Measurements from ENCODE around the gene MPPED1. TPM values are rescaled to one million over a fixed set of nuclear protein-coding genes. Genes with fewer than 3 reads are reported as not detected.
A peak's percentile ranks its signal among the peaks of the same experiment; 100 is the strongest.

MPPED1 gene
- total RNA-seq, 1 experiment from 2014 or later = 0.28 TPM

GRCh38 chr22:43447380-43447779 is 35.6 kb downstream of the MPPED1 start:
- no peak overlapping the region for H2BK5ac ChIP-seq (ENCODE audit: insufficient read length, low read length)
- no peak overlapping the region for H4K91ac ChIP-seq (ENCODE audit: insufficient read length, low read depth, low read length)
- H3K9ac ChIP-seq (ENCODE audit: extremely low read depth, insufficient read length, low read length) = no peak overlapping the region
- no peak overlapping the region for H2BK20ac ChIP-seq (ENCODE audit: low read depth, low read length, poor library complexity, severe bottlenecking)
- no peak overlapping the region for H3K14ac ChIP-seq (ENCODE audit: insufficient read depth, low read length)
- no peaks in the 10 kb centered on the region for H3K79me2 ChIP-seq (ENCODE audit: insufficient read depth, low read length)
- H3K23me2 ChIP-seq (ENCODE audit: insufficient read length, low read depth, low read length, poor library complexity, severe bottlenecking) = no peaks in the 10 kb centered on the region
- no peaks in the 10 kb centered on the region for H3K4me1 ChIP-seq (ENCODE audit: insufficient read depth, low read length)
- no peaks in the 10 kb centered on the region for H3K27me3 ChIP-seq (ENCODE audit: insufficient read depth, low read length)
- H3K23ac ChIP-seq (ENCODE audit: insufficient read length, low read depth, low read length) = no peak overlapping the region
- H3T11ph ChIP-seq (ENCODE audit: low read length) = no peak overlapping the region
- H3K4ac ChIP-seq (ENCODE audit: low read depth, low read length) = no peak overlapping the region
- DNase-seq = peak; percentile 10
- no peak overlapping the region for H3K4me2 ChIP-seq (ENCODE audit: insufficient read depth, insufficient read length, low read length)
- no peak overlapping the region for H4K8ac ChIP-seq (replicated peaks; ENCODE audit: insufficient read length, low read depth, low read length)
- no peaks in the 10 kb centered on the region for H4K20me1 ChIP-seq (ENCODE audit: control insufficient read depth, insufficient read depth, insufficient read length)
- no peaks in the 10 kb centered on the region; the same call in 1 of the 2 replicates for H3K27me3 Mint-ChIP-seq (ENCODE audit: low read depth)
- no peak overlapping the region for H2AFZ ChIP-seq (ENCODE audit: low read length)
- H3K4me3 Mint-ChIP-seq = no peak overlapping the region
- H2BK120ac ChIP-seq (ENCODE audit: low read depth, low read length, poor library complexity, severe bottlenecking) = no peak overlapping the region
- no peak overlapping the region for H3K18ac ChIP-seq (ENCODE audit: insufficient read length, low read depth, low read length)
- no peaks in the 10 kb centered on the region for H3K9me3 ChIP-seq (ENCODE audit: control insufficient read depth, low read depth, low read length)
- H3K27ac ChIP-seq (ENCODE audit: insufficient read length, low read depth, low read length) = no peak overlapping the region
- peaks cover 0 to 22% of the 10 kb centered on the region in 2 experiments; a peak in 2 of 4 replicates for H3K4me1 Mint-ChIP-seq
- no peaks in the 10 kb centered on the region for H3K79me1 ChIP-seq (ENCODE audit: insufficient read depth, low read depth, low read length, poor library complexity, severe bottlenecking)
- no peak overlapping the region for H3K27ac Mint-ChIP-seq
- no peaks in the 10 kb centered on the region for H3K36me3 Mint-ChIP-seq (ENCODE audit: insufficient read depth in 1 of 3, low read depth in 3 of 3)
- no peak for TF ChIP-seq CTCF (conservative IDR thresholded peaks at IDR 0.05)
- WGBS (ENCODE audit: extremely low coverage, insufficient read length, low lambda C conversion rate) = no CpG with 5 or more reads among the region's 10 CpGs
- no peak overlapping the region for H2BK15ac ChIP-seq (ENCODE audit: low read depth, low read length)
- H4K5ac ChIP-seq (ENCODE audit: insufficient read length, low read depth, low read length) = no peak overlapping the region
- H2AK5ac ChIP-seq (ENCODE audit: insufficient read length, low read length) = no peak overlapping the region
- H3K9me3 Mint-ChIP-seq = no peaks in the 10 kb centered on the region
- H2BK12ac ChIP-seq (ENCODE audit: insufficient read length, low read depth, low read length) = no peak overlapping the region
- H3K56ac ChIP-seq (ENCODE audit: insufficient read length, low read depth, low read length) = no peak overlapping the region

All from H9 (cell line).